NCI-H1694 treated with DMSO at 0.1 percent for 48 hours (cell line): ENCODE measurements around the gene PEX19.
"Not testable (repeated sequence)": the region's sequence is repeated elsewhere in the genome, so short reads cannot be mapped to it uniquely, and the experiment has no call there.

Experiments
- DNase-seq: peaks from one replicate; lab custom pipeline; 2025; lab: John Stamatoyannopoulos, UW

Gene PEX19, protein sequence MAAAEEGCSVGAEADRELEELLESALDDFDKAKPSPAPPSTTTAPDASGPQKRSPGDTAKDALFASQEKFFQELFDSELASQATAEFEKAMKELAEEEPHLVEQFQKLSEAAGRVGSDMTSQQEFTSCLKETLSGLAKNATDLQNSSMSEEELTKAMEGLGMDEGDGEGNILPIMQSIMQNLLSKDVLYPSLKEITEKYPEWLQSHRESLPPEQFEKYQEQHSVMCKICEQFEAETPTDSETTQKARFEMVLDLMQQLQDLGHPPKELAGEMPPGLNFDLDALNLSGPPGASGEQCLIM

DNA sequence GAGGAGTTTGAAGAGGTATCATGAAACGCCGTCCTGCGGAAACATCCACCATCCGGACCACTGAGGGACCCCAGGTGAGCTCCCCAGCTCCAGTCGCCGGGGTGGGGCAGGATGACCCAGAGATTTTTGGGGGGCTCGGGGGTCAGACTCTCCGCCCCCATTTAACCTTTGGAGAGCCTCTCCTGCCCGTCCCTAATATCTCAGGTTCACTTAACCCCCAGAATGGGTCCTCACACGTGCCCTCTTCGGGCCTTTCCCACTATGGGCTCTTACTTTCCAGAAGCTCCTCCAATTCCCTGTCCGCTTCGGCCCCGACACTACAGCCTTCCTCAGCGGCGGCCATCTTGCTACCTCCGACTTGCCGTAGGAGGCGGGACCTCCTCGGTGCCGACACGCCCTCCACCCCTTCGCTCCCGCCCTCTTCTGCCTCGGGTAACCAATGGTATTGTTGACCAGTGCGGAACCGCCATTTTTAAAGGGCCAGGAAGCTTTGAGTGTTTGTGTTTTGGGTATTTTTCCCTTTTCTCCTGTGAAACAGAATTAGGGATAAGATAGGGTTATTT lies at the start of gene PEX19:
TSS of gene PEX19 (minus strand) at position 352 of the 563 bp plus-strand sequence. CDS start at position 343, 9 bp downstream.
- DNase-seq = peak; percentile 87

DNA sequence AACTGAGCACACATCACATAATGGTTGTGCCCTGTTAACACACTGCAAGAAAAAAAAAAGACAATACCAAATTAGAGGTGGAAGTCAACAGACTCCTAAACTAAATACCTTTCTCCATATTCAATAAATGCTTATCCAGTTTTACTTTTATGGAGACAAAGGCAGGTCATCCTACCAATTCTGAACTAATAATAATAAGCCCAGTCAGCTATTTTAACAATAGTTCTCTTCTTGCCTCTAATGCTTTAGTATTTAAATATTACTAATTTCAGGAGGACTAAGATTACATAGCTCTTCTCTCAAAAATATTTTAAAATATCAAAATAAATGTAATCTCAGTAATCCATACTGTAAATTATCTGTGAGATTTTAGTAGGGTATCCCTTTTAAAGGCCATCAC lies 47.6 kb upstream of the PEX19 start:
- DNase-seq = no peak

DNA sequence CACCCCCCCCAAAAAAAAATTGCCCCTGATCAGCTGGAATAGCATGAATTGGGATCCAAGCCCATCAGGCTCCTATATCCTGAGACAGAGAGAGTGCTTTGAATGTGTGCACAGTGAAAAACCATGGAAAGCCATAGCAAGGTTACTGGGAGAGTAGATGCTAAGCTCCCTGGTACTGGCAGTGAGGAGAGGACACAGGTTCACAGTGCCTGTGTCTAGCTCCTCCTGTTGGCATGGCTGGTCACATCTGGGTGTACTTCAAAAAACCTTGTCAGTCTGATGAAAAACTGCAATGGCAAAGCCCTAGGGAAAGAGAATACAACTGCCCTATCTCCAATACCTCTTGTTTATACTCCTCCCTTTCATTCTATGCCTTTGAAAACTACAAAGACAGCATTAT lies 45.2 kb upstream of the PEX19 start:
- no peak for DNase-seq

DNA sequence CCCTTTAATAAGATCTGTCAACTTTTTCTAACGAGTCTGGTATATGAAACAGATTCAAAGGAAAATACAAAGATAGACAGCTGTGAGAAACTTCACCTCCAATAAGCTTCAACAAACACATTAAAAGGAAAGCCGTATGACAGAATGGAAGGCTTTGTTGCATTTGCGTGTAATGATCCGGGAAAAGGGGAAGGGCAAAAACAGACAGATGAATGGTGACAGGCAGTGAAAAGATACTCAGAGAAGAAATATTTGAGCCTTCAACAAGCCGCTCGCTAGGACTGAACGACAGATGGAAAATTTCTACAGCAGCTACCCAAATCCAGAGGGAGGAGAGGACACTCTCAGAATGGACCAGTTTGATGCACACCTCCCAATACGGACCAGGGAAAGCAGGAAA lies 43.3 kb upstream of the PEX19 start:
- DNase-seq = peak; percentile 99

DNA sequence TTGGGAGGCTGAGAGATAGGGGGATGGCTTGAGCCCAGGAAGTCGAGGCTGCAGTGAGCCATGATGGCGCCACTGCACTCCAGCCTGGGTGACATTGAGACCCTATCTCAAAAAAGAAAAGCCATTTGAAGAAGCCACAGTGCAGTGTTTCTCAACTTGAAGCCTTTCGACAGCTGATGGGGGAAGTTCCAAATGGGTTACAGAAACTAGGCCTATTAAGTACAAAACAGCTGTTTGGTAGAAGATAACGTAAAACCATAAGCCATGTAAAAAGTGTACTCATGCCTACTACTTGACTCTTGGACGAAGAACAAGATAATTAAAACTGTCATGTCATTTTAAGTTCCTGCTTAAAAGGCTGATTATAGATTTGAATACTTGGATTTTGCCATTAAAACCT lies 41.5 kb upstream of the PEX19 start:
- no peak for DNase-seq

DNA sequence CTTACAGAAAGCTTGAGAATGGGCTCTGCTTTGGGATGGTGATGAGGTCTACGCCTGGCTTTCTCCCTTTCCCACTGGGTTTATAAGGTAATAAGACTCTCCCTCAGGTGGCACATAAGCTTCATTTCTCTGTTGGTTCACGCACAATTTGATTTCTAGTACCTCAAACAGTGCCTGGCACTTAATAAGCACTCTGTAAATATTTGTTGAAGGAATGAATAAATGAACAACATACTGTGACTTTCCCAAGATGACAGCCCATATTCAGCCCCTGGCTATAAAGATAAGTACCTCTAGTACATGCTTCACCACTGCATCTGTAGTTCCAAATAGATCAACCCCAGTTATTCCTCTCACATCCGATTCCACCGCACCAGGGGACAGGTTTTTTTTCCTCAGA lies 40.3 kb upstream of the PEX19 start:
- DNase-seq = no peak

DNA sequence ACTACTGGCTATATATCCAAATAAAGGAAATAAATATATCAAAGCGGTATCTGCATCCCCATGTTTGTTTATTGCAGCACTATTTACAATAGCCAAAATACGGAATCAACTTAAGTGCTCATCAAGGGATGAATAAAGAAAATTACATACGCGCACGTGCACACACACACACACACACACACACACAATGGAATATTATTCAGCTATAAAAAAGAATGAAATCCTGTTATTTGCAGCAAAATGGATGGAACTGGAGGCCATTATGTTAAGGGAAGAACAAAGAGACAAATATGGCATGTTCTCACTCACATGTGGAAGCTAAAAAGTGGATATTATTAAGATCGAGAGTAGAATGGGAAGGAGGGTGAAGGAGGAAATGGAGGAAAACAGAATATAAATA lies 37.9 kb upstream of the PEX19 start:
- DNase-seq = no peak

DNA sequence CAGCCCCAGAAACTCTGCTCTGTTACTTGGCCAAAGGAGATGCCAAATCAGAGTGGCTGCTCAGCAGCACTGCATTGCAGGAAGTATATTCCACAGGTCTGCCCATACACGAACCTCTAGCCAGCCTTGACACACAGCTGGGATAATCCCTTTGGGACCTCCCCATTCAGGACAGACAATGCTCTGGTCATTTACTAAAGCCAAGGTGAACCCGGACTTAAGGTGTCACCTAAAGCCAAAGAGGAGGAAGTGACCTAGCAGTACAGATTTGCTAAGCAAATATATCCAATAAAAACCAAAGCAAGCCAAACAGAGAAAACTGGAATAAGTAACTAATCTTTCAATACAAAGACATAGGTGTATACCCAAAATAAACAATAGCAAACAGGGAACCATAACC lies 30.4 kb upstream of the PEX19 start:
- no peak for DNase-seq

DNA sequence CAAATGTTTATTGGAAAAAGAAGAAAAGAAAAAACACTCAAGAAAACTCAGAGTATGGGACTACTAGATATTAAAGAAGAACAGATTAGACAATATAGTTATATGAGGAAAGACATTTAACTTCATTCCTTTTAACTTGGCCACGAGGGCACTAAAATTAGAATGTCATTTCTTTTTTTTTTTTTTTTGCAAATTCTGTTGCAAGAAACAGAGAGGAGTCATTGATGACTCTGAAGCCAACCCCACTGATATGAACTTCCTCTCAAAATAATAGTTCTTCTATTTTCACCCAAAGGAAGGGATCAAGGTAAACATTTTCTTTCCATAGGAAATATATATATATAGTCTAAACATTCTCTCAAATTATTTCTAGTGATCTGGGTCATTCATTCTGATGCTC lies 24.6 kb upstream of the PEX19 start:
- DNase-seq = no peak

DNA sequence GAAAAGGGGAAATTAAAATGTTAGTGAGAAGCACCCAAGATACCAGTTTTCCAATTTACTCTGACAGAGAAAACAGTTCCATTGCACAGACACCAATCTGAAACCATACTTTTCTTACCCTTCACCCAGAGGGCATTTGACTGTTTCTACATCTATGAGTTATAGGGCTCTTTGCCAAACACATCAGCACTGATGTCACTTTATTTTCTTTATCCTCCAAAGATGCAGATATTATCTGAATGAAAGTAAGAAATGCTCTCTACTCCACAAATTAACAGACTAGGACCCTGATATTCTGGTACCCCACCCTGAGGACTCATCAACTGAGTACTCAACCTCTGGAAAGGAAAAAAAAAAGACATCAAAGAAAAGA lies 24.2 kb upstream of the PEX19 start:
- no peak for DNase-seq

DNA sequence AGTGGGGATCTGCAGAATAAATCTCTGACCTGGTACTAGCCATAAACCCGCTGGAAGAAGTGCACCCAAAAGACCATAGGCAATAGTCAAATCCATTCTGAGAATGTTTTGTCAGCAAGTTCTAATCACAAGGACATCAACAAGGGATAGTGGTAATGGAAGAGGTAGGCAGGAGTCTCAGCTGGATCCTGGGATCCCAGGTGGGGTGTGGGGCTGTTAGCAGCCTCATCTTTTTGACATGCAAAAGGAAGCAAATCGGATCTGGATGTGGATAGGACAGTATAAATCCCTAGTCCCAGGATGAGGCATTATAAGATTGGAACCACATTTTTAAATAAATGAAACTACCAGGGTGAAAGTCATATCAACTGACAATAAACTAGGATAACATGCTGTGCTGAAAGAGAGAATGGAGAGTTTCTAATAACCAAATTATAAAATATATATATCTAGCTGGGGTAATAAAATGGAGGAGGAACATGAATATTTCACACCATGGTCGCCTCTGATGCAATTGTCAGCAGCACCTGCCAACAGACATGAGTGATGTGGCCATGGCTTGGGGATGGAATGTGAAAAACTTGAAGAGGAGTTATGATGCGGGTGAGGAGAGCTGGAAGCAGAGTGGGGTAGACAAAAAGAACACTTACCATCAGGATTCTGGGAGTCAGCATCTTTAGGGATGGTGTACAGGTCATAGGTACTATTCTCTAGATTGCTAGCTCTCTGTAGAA lies 23.7 kb upstream of the PEX19 start:
- DNase-seq = no peak

DNA sequence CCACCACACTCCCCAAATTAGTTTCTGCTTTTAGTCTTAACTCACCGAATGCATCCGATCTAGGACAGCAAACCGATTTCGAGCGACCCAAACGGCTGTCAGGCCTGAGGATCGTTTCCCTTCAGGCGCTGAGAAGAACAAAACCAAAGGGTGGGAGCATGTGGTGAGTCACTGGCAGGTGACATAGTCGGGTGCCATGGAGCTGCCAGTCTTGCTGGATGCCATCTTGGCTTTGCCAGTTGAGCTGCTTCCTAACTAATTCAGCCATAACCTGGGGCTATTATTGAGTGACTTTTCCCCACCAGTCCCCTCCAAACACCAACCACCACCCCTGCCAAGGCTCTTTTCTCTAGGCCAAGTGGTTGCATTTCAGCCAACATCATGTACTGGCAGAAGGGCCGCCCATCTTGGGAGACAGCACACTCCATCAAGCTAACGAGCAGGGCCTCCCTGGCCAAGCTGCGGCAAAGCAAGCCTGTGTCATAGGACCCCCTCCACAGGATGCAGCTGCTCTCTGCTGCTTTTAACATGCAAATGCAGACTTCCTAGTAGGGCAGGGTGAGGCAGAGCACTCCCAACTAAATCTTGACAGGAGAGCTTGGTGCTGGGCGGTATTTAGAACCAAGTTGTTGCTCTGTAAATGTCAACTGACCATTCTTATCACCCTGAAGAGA lies 22.3 kb upstream of the PEX19 start:
- DNase-seq = no peak

DNA sequence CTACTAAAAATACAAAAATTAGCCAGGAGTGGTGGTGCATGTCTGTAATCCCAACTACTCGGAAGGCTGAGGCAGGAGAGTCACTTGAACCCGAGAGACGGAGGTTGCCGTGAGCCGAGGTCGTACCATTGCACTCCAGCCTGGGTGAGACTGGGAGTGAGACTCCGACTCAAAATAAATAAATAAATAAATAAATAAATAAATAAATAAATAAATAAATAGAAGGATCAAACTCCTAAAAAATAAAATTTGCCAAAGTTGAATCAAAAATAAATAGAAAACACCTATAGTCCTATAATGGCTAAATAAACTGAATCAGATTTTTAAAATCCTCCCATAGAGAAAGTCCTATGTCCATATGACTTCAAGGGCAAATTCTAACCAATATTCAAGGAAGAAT lies 15.2 kb upstream of the PEX19 start:
- DNase-seq = no peak

DNA sequence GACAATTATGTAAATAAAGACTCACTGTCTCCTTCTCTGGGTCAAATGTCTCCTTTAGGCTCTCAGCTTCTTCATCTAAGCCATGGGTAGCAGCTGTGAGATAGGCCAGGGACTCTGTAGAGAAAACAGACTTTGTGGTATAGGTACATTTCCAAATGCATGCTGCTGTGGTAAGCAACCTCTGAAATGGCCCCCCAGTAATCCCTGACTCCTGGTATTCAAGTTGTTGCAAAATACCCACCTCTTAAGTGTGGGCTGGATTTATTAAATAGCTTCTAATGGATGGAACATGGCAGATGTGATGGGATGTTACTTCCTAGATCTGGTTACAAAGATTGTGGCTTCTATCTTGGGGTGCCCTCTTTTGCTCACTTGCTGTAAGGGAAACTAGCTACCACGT lies 11.1 kb upstream of the PEX19 start:
- DNase-seq = no peak

DNA sequence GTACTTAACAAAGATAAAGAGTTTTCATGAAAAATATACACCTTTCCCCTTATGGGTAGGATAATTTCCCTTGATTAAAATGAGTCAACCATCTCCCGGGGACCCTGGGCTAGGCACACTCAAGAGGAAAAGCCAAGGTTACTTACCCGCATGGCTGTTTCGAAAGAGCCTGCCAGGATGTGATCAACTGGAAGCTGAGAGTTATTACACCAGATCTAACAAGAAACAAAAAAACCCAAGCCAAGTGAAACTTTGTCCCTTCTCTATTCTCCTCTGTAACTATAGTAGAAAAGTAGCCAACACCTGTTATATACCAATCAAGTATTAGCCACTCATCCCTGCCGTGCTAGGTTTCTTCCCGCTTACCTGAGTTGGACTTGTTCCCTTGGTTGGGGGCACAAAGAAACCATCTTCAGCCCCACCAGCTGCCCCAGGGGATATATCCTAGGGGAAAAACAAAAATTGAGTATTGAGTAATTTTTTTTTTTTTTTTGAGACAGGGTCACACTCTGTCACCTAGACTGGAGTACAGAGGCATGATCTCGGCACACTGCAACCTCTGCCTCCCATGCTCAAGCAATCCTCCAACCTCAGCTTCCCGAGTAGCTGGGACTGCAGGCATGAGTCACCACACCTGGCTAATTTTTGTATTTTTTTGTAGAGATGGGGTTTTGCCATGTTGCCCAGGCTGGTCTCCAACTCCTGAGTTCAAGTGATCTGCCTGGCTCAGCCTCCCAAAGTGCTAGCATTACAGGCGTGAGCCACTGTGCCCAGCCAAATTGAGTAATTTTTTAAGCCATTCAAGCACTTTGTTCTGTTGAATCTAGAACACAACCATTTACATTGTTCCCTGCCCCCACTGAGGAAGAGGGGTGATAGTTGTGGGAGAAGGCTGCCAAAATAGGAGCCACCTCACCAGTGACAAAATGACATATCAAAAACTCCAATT lies 8.4 kb upstream of the PEX19 start:
- DNase-seq = no peak

DNA sequence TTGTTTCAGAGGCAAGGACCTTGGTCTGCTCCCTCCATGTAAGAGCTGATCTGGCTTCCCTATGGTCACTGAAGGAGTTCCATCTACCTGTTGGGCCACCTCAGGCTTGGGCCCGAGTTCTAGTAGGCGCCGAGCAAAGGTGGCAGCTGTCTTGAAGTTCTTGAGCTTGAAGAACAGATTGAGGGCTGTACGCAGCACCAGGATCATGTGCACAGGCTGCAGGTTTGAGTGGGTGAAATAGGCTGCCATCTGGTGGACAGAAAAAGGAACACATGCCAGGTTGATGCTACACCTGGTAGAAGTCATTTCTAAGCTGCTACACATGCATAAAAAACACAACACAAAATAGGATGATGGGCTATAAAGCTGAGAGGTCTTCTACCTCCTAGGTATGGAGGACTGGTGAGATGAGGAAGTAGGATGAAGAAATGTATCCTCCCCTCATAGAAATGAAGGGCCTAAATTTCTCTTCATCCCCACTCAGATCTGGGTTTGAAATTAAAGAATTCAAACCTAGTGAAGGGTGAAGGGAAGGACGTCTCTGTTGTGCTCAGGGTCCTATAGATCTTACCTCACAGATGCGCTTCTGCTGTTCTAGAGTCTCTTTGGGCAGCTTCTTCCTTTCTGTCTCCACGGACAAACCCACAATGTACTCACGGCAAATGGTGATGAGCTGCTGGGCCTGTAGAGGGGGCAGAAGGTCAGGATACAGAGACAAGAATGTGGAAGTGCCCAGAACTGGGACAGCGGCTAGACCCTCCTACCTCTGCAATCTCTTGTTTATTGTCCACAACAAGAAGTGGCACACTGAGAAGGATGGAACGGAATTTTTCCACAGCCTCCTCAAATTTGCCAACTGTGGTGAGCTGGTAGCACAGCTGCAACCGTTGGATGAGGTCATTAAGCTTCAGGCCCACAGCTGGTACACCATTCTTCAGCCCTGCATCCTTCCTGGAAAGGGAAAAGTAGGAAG lies 6.6 kb upstream of the PEX19 start:
- DNase-seq = peak; percentile 70

DNA sequence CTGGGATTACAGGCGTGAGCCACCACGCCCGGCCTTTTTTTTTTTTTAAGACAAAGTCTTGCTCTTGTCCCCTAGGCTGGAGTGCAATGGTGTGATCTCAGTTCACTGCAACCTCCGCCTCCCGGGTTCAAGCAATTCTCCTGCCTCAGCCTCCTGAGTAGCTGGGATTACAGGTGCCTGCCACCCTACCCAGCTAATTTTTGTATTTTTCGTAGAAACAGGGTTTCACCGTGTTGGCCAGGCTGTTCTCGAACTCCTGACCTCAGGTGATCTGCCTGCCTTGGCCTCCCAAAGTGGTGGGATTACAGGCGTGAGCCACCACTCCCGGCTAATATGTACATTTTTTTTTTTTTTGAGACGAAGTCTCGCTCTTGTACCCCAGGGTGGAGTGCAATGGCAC lies 2.8 kb upstream of the PEX19 start:
- DNase-seq = not testable (repeated sequence)

DNA sequence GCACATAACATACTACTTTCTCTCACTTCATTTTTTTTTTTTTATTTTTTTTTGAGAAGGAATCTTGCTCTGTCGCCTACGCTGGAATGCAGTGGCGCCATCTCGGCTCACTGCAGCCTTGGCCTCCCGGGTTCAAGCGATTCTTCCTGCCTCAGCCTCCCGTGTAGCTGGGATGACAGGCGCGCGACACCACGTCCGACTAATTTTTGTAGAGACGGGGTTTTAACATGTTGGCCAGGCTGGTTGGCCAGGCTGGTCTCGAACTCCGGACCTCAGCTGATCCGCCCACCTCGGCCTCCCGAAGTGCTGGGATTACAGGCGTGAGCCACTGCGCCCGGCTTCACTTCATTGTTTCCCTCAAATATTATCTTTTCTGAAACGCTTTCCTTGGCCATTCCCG lies 573 bp upstream of the PEX19 start:
- no peak for DNase-seq

DNA sequence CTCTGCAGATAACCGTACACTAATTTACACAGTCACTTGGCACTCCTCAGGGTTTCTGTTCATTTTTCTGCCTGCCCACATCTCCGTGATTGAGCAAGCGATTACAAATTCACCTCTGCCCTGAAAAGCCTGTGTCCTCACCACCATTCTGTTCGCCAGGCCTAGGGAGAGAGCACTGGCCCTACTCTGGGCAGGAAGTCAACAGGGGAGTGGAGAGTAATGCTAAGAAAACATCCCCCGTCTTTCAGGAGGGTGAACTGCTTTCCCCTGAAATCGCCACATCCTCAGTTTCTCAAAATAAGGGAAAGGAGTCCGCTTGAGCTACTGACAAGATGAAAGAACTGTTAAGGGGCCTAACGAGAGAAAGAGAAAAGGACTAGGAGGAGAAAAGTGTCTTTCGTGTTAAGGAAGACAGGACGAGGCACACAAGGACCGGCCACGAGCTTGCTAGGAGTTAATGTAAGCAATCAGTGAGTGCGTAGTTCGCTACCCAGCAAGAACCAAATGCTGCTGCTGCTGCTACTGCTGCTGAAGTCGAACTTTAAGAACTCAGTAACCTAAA lies 632 bp downstream of the PEX19 start:
- no peak for DNase-seq

DNA sequence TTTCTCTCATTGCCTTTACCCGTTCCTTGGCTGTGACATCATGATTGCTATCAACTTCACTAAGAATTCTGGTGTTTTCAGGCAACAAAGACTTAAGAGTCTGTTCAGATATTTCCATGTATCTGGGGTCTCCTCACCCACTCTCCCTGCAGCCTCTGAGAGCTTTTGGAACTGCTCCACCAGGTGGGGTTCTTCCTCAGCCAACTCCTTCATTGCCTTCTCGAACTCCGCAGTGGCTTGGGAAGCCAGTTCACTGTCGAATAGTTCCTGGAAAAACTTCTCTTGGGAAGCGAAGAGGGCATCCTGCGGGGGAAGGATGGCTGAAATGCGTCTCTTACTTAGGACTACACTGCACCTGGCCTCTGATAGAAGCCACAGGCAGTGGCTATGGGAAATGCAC lies 2.1 kb downstream of the PEX19 start:
- no peak for DNase-seq
